KOPT-K1 (cell line): ENCODE results near the gene RPS27.
A peak's percentile ranks its signal among the peaks of the same experiment; 100 is the strongest.

Source experiments
- H3K27ac ChIP-seq: fragments of 200-600 bp; sonication (generic); 2 replicates; pipeline ENCODE4 v1.5.1; 2016; ENCODE audit warnings: antibody characterized with exemption, mild to moderate bottlenecking, low read depth, low read length; ENCODE audit not compliant: poor library complexity, severe bottlenecking
- H3K36me3 ChIP-seq: fragments of 200-600 bp; sonication (generic); 2 replicates; pipeline ENCODE4 v1.5.1; 2017; ENCODE audit warnings: antibody characterized with exemption, mild to moderate bottlenecking, low read length, moderate library complexity; ENCODE audit not compliant: insufficient read depth
- H3K9me3 ChIP-seq: fragments of 200-600 bp; sonication (generic); 2 replicates; pipeline ENCODE4 v1.5.1; 2017; ENCODE audit warnings: antibody characterized with exemption, low read length, mild to moderate bottlenecking; ENCODE audit not compliant: insufficient read depth, poor library complexity, severe bottlenecking

The RPS27 gene

DNA sequence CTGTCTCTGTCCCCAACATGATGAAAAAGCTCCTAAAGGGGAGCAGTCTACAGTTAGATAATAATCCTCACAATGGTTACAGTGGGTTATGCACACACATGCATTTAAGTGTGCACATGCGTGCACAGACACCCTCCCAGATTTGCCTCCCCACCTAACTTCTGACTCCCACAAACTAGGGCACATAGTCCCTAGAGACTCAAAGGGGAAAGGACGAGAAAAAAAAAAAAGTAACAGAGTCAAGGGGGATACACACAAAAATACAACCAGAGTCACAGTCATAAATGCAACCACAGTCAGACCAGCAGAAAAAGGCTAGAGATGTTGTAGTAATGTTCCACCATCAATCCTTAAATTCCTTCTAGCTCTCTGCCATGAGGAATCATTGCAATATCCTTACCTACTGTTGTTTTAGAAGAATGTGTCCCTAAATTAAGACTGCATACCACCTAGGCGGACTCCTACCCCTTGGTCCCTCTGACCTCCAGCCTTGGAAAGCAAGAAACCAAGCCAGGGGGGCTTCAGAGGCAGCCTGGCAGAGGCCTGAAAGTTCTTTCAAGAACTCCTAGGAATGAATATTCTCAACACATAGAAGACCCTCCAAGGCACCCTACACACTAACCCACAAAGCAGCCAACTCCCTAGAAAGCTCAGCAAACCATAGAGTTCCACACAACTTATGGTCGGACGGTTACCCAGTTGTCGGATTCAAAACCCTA lies 33.4 kb upstream of the RPS27 start:
- Histone ChIP-seq H3K36me3 (peaks cover 44% of the 10 kb centered on the region), H3K27ac (peak overlapping the region; percentile 86), H3K9me3 (no peaks in the 10 kb centered on the region)

DNA sequence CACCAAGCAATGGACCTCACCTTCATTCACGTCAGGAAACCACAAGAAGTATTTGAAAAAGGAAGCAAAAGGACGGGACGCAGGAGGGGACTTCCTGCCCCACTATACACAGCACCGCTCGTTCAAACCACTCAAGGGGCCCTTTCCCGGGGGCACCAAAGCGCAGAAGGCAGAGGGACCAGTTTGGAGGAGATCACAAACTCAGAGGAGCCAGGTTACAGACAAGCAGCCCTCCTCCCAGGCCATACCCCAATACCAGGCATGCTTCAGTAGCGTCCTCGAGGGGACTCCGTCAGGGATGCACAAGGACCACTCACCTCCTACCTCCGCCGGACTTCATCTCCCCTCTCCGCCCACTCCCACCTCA lies 32.8 kb upstream of the RPS27 start:
- Histone ChIP-seq H3K27ac (peak overlapping the region; percentile 86), H3K9me3 (no peaks in the 10 kb centered on the region), H3K36me3 (peaks cover 38% of the 10 kb centered on the region)

DNA sequence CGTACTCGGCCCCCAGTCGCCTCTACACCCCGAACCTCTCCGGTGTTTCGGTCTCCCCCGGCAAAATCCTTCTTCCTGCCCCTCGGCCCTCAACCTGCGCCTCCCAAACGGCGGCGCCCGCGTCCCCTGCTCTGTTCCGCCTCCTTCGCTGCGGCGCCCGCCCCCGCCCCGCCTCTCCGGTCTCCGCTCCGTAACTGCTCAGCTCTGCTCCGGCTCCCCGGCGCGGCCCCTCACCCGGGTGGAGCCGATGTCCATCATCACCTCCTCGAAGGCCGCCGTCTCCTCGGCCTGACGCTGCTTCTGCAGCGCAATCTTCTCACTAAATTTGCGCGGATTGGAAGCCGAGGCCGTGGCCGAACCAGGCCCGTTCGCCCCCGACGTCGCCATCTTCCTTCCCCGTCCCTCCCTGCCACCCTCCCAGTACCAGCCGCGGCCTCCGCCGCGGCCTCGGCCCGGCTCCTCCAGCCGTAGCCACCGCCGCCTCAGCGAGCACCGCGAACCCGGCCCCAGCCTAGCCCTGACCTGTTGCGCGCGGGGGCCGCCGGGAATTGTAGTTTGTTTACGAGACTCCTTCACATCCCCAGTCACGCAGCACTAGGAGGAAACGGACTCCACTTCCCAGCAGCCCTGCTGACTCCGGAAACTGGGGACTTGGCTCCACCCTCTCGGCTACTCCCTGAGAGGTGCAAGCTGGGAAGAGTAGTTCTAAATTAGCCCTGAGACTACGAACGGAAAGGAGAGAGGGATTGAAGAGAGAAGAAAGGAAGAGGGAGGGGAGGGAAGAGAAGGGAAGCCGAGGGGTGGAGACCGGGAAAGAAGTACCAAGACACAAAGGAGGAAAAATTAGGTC lies 32.2 kb upstream of the RPS27 start, which contains the start of gene CRTC2:
TSS of gene CRTC2 (minus strand) at position 502 of the 850 bp plus-strand sequence. CDS start at position 387, 115 bp downstream.
- no peaks in the 10 kb centered on the region for H3K9me3 ChIP-seq
- H3K27ac ChIP-seq = peak within 1 kb of the TSS; percentile 86
- peaks cover 34% of the 10 kb centered on the region for H3K36me3 ChIP-seq

GRCh38 chr1:153958961-153959260 lies 31.7 kb upstream of the RPS27 start:
- Histone ChIP-seq H3K36me3 (peaks cover 28% of the 10 kb centered on the region), H3K9me3 (no peaks in the 10 kb centered on the region), H3K27ac (no peak overlapping the region)

- H3K27ac ChIP-seq = no peak overlapping the region
- H3K9me3 ChIP-seq = no peaks in the 10 kb centered on the region
- peaks cover 23% of the 10 kb centered on the region; the same call in 1 of the 2 replicates for H3K36me3 ChIP-seq
Observed at GRCh38 chr1:153959454-153959853, 31.1 kb upstream of the RPS27 start.

DNA sequence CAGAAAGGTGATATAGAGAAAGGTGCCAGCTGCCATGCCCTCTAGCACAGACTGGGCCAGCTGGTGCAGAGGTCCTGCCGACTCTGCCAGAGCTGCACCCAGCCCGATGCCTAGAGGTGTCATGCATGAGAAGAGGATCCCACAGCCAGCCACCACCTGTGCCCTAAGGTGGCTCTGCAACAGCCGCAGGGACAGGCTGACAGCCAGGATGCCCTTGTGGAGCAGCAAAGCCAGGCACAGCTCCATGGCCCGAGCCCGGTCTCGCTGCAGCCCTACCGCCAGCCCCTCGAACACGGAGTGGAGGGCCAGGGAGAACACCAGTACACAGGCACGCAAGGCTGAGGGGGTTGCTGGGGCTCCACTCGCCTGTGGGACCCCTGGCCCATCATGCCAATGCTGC lies 30.4 kb upstream of the RPS27 start:
- Histone ChIP-seq H3K9me3 (no peaks in the 10 kb centered on the region), H3K36me3 (peaks cover 17% of the 10 kb centered on the region; the same call in 1 of the 2 replicates), H3K27ac (no peak overlapping the region)

- Histone ChIP-seq H3K9me3 (no peaks in the 10 kb centered on the region), H3K27ac (no peak overlapping the region), H3K36me3 (peaks cover 17% of the 10 kb centered on the region; the same call in 1 of the 2 replicates)
Observed at GRCh38 chr1:153961421-153961820, 29.1 kb upstream of the RPS27 start.

DNA sequence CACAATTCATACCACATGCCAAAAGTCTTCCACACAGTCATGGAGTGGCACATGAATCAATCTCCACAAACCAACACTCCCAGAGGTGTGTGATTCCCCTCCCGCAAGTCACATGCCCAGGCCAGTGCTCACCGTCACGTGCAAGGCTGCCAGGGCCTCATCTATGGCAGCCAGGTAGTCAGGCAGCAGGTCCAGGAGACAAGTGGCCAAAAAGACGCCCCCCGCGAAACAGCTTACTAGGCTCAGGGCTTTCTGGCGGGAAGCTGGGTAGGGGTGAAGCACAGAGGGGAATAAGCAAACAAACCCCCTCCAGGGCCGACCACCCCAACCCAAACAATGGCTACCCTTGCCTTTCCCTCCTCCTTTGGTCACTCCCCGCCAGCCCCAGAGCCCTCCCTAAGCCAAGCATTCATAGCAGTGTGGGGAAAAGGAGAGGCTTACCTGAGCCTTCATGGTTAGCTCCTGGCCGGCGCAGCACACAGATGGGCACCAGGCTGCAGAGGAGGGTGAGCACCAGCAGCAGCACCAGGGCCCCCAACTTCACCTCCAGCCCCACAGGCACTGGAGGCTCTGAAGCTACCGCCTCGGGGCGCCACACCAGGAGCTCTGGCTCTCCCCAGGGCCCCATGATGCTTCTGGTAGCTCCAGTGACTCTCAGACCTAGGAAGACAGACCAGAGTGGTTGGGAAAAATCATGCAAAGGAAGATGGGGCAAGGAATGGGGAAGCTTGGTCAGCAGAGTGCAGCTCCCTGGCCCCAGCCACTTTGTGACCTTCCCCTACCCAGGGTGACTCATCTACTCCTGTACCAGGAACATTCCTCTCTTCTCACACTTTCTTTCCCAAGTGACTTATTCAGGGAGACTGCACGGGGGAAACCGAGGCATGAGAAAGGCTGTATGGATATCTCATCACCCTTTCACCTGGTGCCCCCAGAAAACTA lies 28.2 kb upstream of the RPS27 start:
- Histone ChIP-seq H3K36me3 (peaks cover 17% of the 10 kb centered on the region; the same call in 1 of the 2 replicates), H3K27ac (peak overlapping the region; percentile 79), H3K9me3 (no peaks in the 10 kb centered on the region)

DNA sequence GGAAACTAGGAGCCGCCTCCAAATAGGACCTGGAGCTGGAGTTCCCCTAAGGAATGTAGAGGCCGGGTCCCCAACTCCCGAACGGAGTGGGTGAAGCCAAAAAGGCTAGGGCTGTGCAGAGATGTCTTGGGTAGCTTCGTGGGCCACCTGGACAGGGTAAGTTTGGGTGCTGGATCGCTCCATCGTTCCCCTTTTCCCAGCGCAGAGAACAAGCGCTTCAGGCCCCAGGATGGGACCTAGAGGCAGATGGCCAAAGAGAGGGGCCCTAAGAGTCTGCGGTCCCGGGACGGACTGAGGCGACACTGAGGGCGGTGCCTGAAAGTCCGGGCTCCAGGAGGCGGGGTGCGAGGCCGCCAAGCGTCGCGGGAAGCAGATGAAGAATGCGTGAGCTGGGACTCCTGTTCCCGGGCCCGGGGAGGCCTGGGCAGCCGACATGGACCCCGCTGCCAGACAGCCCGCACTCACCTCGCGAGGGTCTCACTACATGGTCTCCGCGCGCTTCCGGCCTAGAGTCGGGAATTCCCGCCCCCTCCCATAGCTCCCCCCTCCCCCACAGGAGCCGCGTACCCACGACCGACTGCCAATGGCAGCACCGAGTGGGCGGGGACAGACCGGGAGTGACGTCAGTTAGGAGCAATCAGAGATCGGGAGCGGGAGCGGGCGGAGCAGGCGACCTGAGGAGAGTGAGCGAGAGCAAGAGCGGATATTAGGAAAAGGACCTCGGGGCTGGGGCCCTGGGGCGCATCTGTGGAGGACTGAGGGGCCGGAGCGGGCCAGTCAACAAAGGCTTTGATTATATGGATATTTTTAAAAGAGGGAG lies 27.3 kb upstream of the RPS27 start, which contains the start of gene SLC39A1:
TSS of gene SLC39A1 (minus strand) at position 508 of the 820 bp plus-strand sequence. CDS start 822 bp downstream, outside the sequence.
- Histone ChIP-seq H3K9me3 (no peaks in the 10 kb centered on the region), H3K36me3 (peaks cover 17% of the 10 kb centered on the region; the same call in 1 of the 2 replicates), H3K27ac (peak within 1 kb of the TSS; percentile 79)

DNA sequence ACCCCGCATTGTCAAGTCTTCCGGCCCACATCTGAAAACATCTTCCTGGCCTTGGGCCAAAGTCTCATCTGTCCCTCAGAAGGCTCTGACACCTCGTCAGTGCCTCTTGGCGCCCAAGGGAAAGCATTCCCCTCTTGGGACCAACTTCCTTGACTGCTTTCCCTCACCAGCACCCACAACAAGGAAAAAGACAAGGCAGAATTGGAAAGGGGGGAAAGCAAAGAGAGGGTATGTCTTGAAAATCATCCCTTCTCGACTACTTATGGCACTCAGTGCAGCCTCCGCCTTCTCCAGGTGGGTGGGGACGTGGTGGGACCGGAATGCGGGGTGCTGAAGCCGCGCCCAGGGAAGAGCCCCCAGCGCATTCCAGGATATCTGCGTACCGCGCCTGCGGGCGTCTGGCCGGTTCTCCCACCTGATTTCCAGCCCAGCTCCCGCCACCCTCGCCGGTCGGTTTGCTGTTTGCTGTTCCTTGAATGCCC lies 26.7 kb upstream of the RPS27 start:
- H3K27ac ChIP-seq = peak overlapping the region; percentile 79
- H3K36me3 ChIP-seq = peaks cover 17% of the 10 kb centered on the region; the same call in 1 of the 2 replicates
- H3K9me3 ChIP-seq = no peaks in the 10 kb centered on the region

GRCh38 chr1:153967107-153967999 lies 23.2 kb upstream of the RPS27 start, which contains the start of gene CREB3L4:
TSS of gene CREB3L4 (plus strand) at chr1:153967902. CDS start at chr1:153968526, 624 bp downstream.
- Histone ChIP-seq H3K9me3 (no peaks in the 10 kb centered on the region), H3K36me3 (0 out of 2 replicates have a peak, but pooled peaks cover 1% of the 10 kb centered on the region), H3K27ac (peak within 1 kb of the TSS; percentile 88)

DNA sequence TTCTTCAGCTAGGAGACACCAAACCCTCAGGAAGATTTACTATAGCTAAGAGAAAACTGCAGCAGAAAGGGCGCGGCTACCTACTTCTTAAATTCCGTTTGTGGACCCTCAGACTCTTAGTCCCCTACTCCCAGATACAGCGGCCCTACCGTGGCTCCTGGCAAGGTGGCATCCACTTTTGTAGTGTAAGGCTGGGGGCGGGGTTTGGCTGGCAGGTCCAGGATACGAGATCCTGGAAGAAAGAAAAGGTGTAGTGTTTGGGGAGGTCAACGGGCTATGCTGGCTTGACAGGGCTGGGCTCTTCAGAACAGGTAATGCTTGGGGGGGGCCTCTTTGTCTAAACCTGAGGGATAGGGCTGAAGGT lies 22.6 kb upstream of the RPS27 start:
- peak overlapping the region; percentile 88 for H3K27ac ChIP-seq
- peaks cover 7% of the 10 kb centered on the region; the same call in 1 of the 2 replicates for H3K36me3 ChIP-seq
- H3K9me3 ChIP-seq = no peaks in the 10 kb centered on the region

- peak overlapping the region; percentile 88 for H3K27ac ChIP-seq
- H3K9me3 ChIP-seq = no peaks in the 10 kb centered on the region
- peaks cover 12% of the 10 kb centered on the region for H3K36me3 ChIP-seq
Observed at GRCh38 chr1:153968408-153968807, 22.2 kb upstream of the RPS27 start.
